ENCODE data around the gene IFNG-AS1. TPM values are rescaled to one million over a fixed set of nuclear protein-coding genes. Genes with fewer than 3 reads are reported as not detected.

IFNG-AS1 gene
- total and polyA plus RNA-seq, 8 donors: 0.18 to 0.71 (median 0.25) TPM; not detected in 4

DNA sequence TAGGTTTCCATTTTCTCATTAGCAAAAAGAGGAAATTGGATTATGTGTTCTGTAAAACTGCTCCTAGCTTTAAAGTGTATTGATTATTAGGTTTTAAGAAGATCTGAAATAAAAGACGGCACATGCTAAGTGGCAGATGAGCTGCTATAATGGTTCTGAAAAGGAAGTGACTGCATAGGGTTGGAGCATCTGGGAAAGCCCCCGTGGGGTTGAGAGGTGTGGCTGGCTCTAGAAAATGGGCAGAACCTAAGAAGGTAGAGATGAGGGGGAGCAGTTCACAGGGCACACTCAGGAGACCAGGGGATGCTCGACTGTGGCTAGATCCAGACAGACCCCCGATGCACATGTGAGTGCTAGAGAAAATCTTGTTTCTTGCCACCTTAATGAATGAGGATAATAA, 1.9 kb downstream of the IFNG-AS1 start:
- TF ChIP-seq, protein P1, sequence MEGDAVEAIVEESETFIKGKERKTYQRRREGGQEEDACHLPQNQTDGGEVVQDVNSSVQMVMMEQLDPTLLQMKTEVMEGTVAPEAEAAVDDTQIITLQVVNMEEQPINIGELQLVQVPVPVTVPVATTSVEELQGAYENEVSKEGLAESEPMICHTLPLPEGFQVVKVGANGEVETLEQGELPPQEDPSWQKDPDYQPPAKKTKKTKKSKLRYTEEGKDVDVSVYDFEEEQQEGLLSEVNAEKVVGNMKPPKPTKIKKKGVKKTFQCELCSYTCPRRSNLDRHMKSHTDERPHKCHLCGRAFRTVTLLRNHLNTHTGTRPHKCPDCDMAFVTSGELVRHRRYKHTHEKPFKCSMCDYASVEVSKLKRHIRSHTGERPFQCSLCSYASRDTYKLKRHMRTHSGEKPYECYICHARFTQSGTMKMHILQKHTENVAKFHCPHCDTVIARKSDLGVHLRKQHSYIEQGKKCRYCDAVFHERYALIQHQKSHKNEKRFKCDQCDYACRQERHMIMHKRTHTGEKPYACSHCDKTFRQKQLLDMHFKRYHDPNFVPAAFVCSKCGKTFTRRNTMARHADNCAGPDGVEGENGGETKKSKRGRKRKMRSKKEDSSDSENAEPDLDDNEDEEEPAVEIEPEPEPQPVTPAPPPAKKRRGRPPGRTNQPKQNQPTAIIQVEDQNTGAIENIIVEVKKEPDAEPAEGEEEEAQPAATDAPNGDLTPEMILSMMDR (IDR thresholded peaks at IDR 0.05): no peak
- DNase-seq (no peak), ATAC-seq (no peak)
- intact Hi-C loops (cut with DNase I): no loop called here
- H3K36me3 ChIP-seq: no peaks in the 10 kb centered on the region
- no peaks in the 10 kb centered on the region for H3K27me3 ChIP-seq
- H3K9me3 ChIP-seq: no peaks in the 10 kb centered on the region
- no peak overlapping the region for H3K27ac ChIP-seq
- no peak overlapping the region for H3K4me3 ChIP-seq
- H3K4me1 ChIP-seq: no peaks in the 10 kb centered on the region

DNA sequence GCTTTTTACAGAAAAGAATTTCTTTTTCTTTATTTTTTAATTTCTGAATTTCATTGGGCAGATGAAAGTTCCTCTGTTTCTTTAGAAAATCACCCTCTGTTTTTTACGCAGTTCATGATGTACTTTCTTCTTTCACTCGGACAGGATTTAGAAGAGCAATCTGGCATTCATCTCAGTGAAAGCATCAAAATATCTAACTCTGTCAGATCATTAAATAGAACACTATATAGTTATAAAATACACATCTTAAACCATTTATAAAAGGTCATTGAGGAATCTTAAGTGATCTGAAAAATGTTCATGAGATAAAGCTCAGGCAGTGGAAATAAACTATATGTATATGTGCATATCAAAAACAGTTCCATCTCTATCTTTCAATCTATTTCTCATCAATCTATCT, 3.9 kb downstream of the IFNG-AS1 start:
- DNase-seq (no peak), ATAC-seq (no peak)
- Histone ChIP-seq H3K36me3 (no peaks in the 10 kb centered on the region), H3K27ac (no peak overlapping the region), H3K4me3 (no peak overlapping the region), H3K9me3 (no peaks in the 10 kb centered on the region), H3K27me3 (no peaks in the 10 kb centered on the region), H3K4me1 (no peaks in the 10 kb centered on the region)
- intact Hi-C loops (cut with DNase I): no loop called here
- TF ChIP-seq, protein P1 (IDR thresholded peaks at IDR 0.05): no peak

DNA sequence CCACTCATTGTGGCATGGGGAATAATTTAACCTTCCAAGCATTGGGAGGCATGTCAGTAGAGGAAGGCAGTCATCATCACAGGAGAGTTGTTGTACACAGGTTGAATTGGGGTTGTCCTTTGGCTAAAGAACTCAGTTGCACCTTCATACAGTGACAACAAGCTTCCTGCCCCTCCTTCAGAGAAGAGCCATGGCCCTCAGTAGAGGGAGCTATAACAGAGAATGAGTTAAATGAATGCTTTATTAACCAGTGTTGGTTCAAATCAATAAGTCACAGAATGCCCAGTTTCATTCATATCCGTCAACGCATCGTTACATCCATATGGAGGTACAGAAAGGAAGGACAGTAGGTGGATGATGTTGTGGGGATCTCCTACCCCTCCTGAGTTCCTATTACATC, 4.8 kb downstream of the IFNG-AS1 start:
- TF ChIP-seq, protein P1 (IDR thresholded peaks at IDR 0.05): no peak
- no peaks in the 10 kb centered on the region for H3K36me3 ChIP-seq
- no peaks in the 10 kb centered on the region for H3K9me3 ChIP-seq
- intact Hi-C loops (cut with DNase I): no loop called here
- H3K4me1 ChIP-seq: no peaks in the 10 kb centered on the region
- DNase-seq: no peak
- no peak for ATAC-seq
- H3K27ac ChIP-seq: no peak overlapping the region
- no peak overlapping the region for H3K4me3 ChIP-seq
- H3K27me3 ChIP-seq: no peaks in the 10 kb centered on the region

DNA sequence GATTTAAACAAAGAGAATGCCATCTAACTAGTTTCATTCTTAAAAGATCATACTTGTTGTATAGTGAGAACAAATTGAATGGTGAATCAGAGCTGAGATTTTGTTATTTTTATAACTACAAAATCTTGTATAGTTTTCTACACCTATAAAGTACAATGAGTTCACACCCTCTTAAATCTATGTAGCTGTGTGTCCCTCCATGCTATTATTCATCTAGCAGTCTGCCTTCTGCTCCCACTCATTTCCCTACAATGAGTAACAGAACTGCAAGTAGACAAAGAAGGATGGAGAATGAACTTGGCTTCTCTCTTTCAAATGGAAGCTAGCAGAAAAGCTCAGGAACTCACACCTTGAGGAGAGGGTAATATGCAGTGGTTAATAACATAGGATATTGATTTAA, 7.1 kb downstream of the IFNG-AS1 start:
- TF ChIP-seq, protein P1 (IDR thresholded peaks at IDR 0.05): no peak
- no peak overlapping the region for H3K4me3 ChIP-seq

DNA sequence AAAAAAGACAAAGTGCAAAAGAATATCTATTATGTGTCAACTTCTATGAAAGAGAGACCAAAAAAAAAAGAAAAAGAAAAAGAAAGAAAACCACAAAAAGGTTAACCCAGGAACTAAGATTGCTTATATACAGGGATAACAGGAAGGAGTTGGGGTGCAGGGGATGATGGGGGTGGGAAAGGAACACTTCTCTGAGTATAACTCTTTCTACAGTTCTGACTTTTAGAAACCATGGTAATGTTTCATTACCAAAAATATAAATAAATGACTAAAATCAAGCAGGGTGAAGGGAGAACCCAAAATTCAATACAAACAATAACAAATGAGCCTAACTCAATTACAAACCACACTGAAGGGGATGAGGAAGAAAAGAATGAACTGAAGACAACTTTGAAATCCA, 9.1 kb downstream of the IFNG-AS1 start:
- H3K27ac ChIP-seq: no peak overlapping the region
- no peaks in the 10 kb centered on the region for H3K36me3 ChIP-seq
- no peaks in the 10 kb centered on the region for H3K9me3 ChIP-seq
- H3K4me1 ChIP-seq: no peaks in the 10 kb centered on the region
- H3K4me3 ChIP-seq: no peak overlapping the region
- intact Hi-C loops (cut with DNase I): no loop called here
- TF ChIP-seq, protein P1 (IDR thresholded peaks at IDR 0.05): no peak
- no peak for ATAC-seq
- no peak for DNase-seq
- H3K27me3 ChIP-seq: no peaks in the 10 kb centered on the region

More for the DNA sequence above, 7.1 kb downstream of the IFNG-AS1 start:
- H3K27me3 ChIP-seq: no peaks in the 10 kb centered on the region
- no peaks in the 10 kb centered on the region for H3K9me3 ChIP-seq
- intact Hi-C loops (cut with DNase I): no loop called here
- DNase-seq (no peak), ATAC-seq (no peak)
- no peaks in the 10 kb centered on the region for H3K36me3 ChIP-seq
- H3K27ac ChIP-seq: no peak overlapping the region
- H3K4me1 ChIP-seq: no peaks in the 10 kb centered on the region
